Endothelial cell of umbilical vein (primary cell): ENCODE measurements around the gene PCTP. TPM values are rescaled to one million over a fixed set of nuclear protein-coding genes. Genes with fewer than 3 reads are reported as not detected.
A peak's percentile ranks its signal among the peaks of the same experiment; 100 is the strongest.

Experiments
- BruUV-seq: library from RNA; stranded (reverse); fragments of 400-500 nt; replicated peaks from 2 replicates; lab custom pipeline; 2021; lab: Mats Ljungman, UMichigan
- CTCF ChIA-PET: fragments of 300-600, 350-600 bp; sonication (Branson Sonifier 250); formaldehyde crosslinking; loops from one replicate; lab custom pipeline; 2021; ENCODE audit warnings: antibody characterized with exemption, inconsistent platforms; lab: Charles Lee
- POLR2A ChIA-PET: fragments of 300-600, 350-600 bp; sonication (Branson Sonifier 250); formaldehyde crosslinking; loops from one replicate; lab custom pipeline; 2021; ENCODE audit warnings: antibody characterized with exemption, inconsistent platforms; lab: Charles Lee
- DNase-seq: peaks from one replicate; pipeline ENCODE4 v3.0.0-alpha.2; 2011; ENCODE audit warnings: low read depth, low spot score
- FAIRE-seq: peaks from 2 replicates; lab custom pipeline; 2011; peaks lifted over from hg19 to GRCh38; lab: Jason Lieb, UNC
- H2AFZ ChIP-seq: 2 replicates; pipeline ENCODE4 v1.6.0; 2012; ENCODE audit warnings: low read depth, low read length, control low read depth, inconsistent platforms
- H3K27ac ChIP-seq: 2 replicates; pipeline ENCODE4 v1.5.1; 2011; ENCODE audit warnings: low read depth, mild to moderate bottlenecking, control low read depth, low read length, moderate library complexity; ENCODE audit not compliant: insufficient read depth
- H3K27me3 ChIP-seq, 2 experiments: 2 replicates each; pipeline versions ENCODE4 v1.6.0 to v1.6.1; 2011; ENCODE audit warnings: low read length in 2 of 2, mixed read lengths in 1 of 2; ENCODE audit not compliant: control insufficient read depth in 2 of 2, insufficient read depth in 2 of 2
- H3K36me3 ChIP-seq, 2 experiments: 2 replicates in 1 of 2; 3 replicates in 1 of 2; pipeline ENCODE4 v1.5.1; 2011; ENCODE audit warnings: low read length in 2 of 2, mild to moderate bottlenecking in 1 of 2, moderate library complexity in 1 of 2; ENCODE audit not compliant: control insufficient read depth in 2 of 2, insufficient read depth in 2 of 2; ENCODE audit errors: extremely low read depth in 1 of 2
- H3K4me1 ChIP-seq: 3 replicates; pipeline ENCODE4 v1.5.1; 2011; ENCODE audit warnings: mild to moderate bottlenecking, low read length; ENCODE audit not compliant: control insufficient read depth, insufficient read depth; ENCODE audit errors: extremely low read depth
- H3K4me2 ChIP-seq: 2 replicates; pipeline ENCODE4 v1.6.1; 2011; ENCODE audit warnings: low read length, control low read depth, mixed read lengths; ENCODE audit not compliant: insufficient read depth
- H3K4me3 ChIP-seq, 3 experiments: fragments of 200-600 bp in 1 of 3; sonication (generic), shearing (Covaris generic) in 1 of 3; replicated peaks in 1 of 3; 2 replicates each; pipeline ENCODE4 v1.5.1; 2011 to 2016; ENCODE audit warnings: control low read depth in 3 of 3, low read length in 3 of 3, mild to moderate bottlenecking in 2 of 3, inconsistent platforms in 1 of 3, low read depth in 1 of 3, moderate library complexity in 1 of 3; ENCODE audit not compliant: insufficient read depth in 1 of 3
- H3K79me2 ChIP-seq: 2 replicates; pipeline ENCODE4 v1.6.0; 2012; ENCODE audit warnings: low read length, inconsistent platforms; ENCODE audit not compliant: control insufficient read depth, insufficient read depth
- H3K9ac ChIP-seq: replicated peaks from 2 replicates; pipeline ENCODE3; 2011; ENCODE audit warnings: low read length, control low read depth; ENCODE audit not compliant: insufficient read depth; ENCODE audit errors: extremely low read depth
- H3K9me1 ChIP-seq: replicated peaks from 3 replicates; pipeline ENCODE4 v1.6.0; 2011; ENCODE audit warnings: mild to moderate bottlenecking, low read length; ENCODE audit not compliant: control insufficient read depth, insufficient read depth; ENCODE audit errors: extremely low read depth
- H3K9me3 ChIP-seq: replicated peaks from 2 replicates; pipeline ENCODE4 v1.5.1; 2012; ENCODE audit warnings: low read length, inconsistent platforms; ENCODE audit not compliant: control insufficient read depth, insufficient read depth
- H4K20me1 ChIP-seq: replicated peaks from 2 replicates; pipeline ENCODE3; 2011; ENCODE audit warnings: mild to moderate bottlenecking, low read length; ENCODE audit not compliant: control insufficient read depth, insufficient read depth; ENCODE audit errors: extremely low read depth
- FOS ChIP-seq: IDR thresholded peaks from 2 replicates; pipeline ENCODE4 v1.6.1; 2011; ENCODE audit warnings: mild to moderate bottlenecking, low read length, moderate library complexity, borderline replicate concordance; ENCODE audit not compliant: insufficient read depth
- GATA2 ChIP-seq: IDR thresholded peaks from 2 replicates; pipeline ENCODE4 v1.7.0; 2011; ENCODE audit warnings: low read depth, mild to moderate bottlenecking, moderate library complexity, mixed read lengths, low read length; ENCODE audit not compliant: insufficient read length, insufficient read depth
- JUN ChIP-seq: IDR thresholded peaks from 2 replicates; pipeline ENCODE4 v1.6.1; 2011; ENCODE audit warnings: borderline replicate concordance, low read depth; ENCODE audit not compliant: insufficient read length, insufficient read depth
- POLR2A ChIP-seq: IDR thresholded peaks from 2 replicates; pipeline ENCODE4 v1.6.1; 2012; ENCODE audit warnings: low read depth, mild to moderate bottlenecking, control low read depth, low read length
- POLR2AphosphoS5 ChIP-seq: IDR thresholded peaks from 2 replicates; pipeline ENCODE4 v1.6.1; 2012; ENCODE audit warnings: low read depth, mild to moderate bottlenecking, control low read depth, low read length, moderate library complexity; ENCODE audit not compliant: insufficient read depth
- dilution Hi-C: fragments of 300-500 bp; cut with MboI; formaldehyde crosslinking; loops from one replicate; pipeline ENCODE4 v1.15.0; 2019; ENCODE audit warnings: low sequenced_read_pairs; ENCODE audit not compliant: extremely low pct_ligation_motif_present
- intact Hi-C: fragments of 100-400 bp; cut with micrococcal nuclease; formaldehyde crosslinking; loops from one replicate; pipeline ENCODE4 v1.10.0; 2022
- polyA plus RNA-seq, 4 experiments: library from polyadenylated mRNA; depleted of rRNA in 3 of 4; stranded (reverse) in 3 of 4; unstranded in 1 of 4; fragments of >200 nt; gene quantifications; 2 replicates each; pipeline versions ENCODE4 v1.2.1 to v1.2.3, GENCODE V29; 2011 to 2012; ENCODE audit warnings: missing spikeins in 1 of 4
- total RNA-seq: library from RNA; stranded (reverse); gene quantifications from 2 replicates; pipeline ENCODE4 v1.2.3, GENCODE V29; 2021
- TF ChIP-seq, protein P1 (sequence below), 2 donors: IDR thresholded peaks; 1 replicate in 1 of 2; 2 replicates in 1 of 2; pipeline ENCODE4 v1.5.1; 2011; ENCODE audit warnings: low read length in 2 of 2, mild to moderate bottlenecking in 2 of 2, moderate library complexity in 2 of 2, control low read depth in 1 of 2, inconsistent platforms in 1 of 2, low read depth in 1 of 2; ENCODE audit not compliant: insufficient read depth in 1 of 2; ENCODE audit errors: extremely low read depth in 1 of 2

The PCTP gene
- total and polyA plus RNA-seq, 2 donors (not counting 3 experiments of a cell fraction or from before 2014, with no cell fraction given), result 13.5 to 18.3 TPM

DNA sequence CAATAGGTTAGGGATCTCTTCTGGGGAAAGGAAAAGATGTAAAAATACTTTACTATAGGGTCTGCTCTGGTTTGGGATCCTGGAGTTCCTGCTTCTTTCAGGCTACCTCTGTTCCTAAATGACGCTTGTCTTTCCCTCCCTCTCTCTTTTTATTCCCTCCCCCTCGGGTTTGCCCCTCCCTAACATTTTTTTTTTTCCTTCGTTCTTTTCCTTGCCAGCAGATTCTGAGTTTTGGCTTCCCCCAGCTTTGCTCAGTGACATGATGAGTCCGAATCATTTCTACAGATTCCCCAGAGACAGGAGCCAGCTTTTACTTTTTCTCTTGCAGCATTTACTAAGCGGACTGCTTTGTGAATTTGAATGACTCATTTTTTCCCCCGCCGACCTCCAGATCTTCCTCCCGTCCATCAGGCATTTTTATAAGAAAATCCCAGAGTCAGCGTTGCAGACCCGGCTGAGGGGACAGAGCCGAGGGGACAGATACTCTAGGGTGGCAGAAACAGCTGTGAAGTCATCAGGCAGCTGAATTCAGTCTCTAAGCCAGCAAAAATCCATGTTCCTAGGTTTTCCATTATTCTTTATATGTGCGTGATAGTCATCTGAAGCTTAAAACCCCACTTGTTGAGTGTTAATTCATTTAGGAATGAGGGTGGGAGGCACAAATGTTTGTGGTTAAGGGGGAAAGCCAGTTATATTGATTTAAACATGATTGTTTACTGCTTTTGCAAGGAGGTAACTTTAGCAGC lies 27.9 kb upstream of the PCTP start, which contains the start of gene TMEM100:
TSS of gene TMEM100 (minus strand) at position 123 of the 746 bp plus-strand sequence. CDS start 1,794 bp downstream, outside the sequence.
- H3K27me3 ChIP-seq, result peaks cover 0 to 4% of the 10 kb centered on the region in 2 experiments
- H3K9me3 ChIP-seq, result no peaks in the 10 kb centered on the region
- peak within 1 kb of the TSS in 1 of 3 experiments; percentile 19 for H3K4me3 ChIP-seq
- ChIA-PET CTCF (interaction anchor here (1.0 to 6.3 kb wide), 10 partner anchors 8 to 210 kb away, joined by 3 to 45 read pairs (median 4); partner anchors contain the start of gene PCTP), POLR2A (no interaction called here)
- TF ChIP-seq JUN (peak; percentile 30), POLR2AphosphoS5 (no peak), POLR2A (no peak), GATA2 (no peak), FOS (peak; percentile 64)
- TF ChIP-seq, protein P1, sequence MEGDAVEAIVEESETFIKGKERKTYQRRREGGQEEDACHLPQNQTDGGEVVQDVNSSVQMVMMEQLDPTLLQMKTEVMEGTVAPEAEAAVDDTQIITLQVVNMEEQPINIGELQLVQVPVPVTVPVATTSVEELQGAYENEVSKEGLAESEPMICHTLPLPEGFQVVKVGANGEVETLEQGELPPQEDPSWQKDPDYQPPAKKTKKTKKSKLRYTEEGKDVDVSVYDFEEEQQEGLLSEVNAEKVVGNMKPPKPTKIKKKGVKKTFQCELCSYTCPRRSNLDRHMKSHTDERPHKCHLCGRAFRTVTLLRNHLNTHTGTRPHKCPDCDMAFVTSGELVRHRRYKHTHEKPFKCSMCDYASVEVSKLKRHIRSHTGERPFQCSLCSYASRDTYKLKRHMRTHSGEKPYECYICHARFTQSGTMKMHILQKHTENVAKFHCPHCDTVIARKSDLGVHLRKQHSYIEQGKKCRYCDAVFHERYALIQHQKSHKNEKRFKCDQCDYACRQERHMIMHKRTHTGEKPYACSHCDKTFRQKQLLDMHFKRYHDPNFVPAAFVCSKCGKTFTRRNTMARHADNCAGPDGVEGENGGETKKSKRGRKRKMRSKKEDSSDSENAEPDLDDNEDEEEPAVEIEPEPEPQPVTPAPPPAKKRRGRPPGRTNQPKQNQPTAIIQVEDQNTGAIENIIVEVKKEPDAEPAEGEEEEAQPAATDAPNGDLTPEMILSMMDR (IDR thresholded peaks at IDR 0.05; ENCODE audit: extremely low read depth in 1 of 2, insufficient read depth in 1 of 2, low read depth in 1 of 2, low read length in 2 of 2), result no peak
- H4K20me1 ChIP-seq, result no peaks in the 10 kb centered on the region
- H3K4me1 ChIP-seq, result peaks cover 8% of the 10 kb centered on the region
- H3K9ac ChIP-seq, result no peak within 1 kb of the TSS
- DNase-seq (peak; percentile 73), FAIRE-seq (peak; percentile 35)
- peak within 1 kb of the TSS; percentile 37 for H2AFZ ChIP-seq
- peak within 1 kb of the TSS; percentile 63 for H3K4me2 ChIP-seq
- dilution Hi-C loops (no loop called here), intact Hi-C loops (no loop called here)
- no peak within 1 kb of the TSS for H3K27ac ChIP-seq
- no peaks in the 10 kb centered on the region for H3K36me3 ChIP-seq
- no peaks in the 10 kb centered on the region for H3K9me1 ChIP-seq
- BruUV-seq, result no TSS peak
- H3K79me2 ChIP-seq, result no peaks in the 10 kb centered on the region
